NCI-H187 (cell line): Measurements from ENCODE around the gene LBX1.
"Not testable (repeated sequence)": the region's sequence is repeated elsewhere in the genome, so short reads cannot be mapped to it uniquely, and the experiment has no call there.

Source experiments
- DNase-seq, 2 experiments: peaks; one replicate each; lab custom pipeline; 2025; lab: John Stamatoyannopoulos, UW

Gene LBX1

DNA sequence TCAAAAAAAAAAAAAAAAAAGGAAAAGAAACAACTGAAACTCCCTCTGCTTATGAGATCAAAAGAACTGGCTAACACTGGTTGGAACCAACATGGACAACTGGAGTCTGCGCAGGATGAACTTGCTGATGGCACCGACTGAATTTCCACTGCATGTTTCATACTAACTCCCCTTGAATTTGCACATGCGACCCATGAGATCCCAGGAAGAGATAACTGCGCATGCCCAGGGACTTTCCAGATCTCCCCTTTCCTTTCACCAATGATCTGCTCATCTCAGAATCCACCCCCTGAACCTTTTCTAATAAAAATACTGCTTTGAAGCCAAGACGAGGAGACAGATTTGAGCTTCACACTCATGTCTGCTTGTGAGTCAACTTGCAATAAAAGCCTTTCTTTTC, 20.7 kb downstream of the LBX1 start:
- DNase-seq, result no peak

- no peak for DNase-seq
These were observed 22.2 kb downstream of the LBX1 start for GRCh38 chr10:101207026-101207425.

DNA sequence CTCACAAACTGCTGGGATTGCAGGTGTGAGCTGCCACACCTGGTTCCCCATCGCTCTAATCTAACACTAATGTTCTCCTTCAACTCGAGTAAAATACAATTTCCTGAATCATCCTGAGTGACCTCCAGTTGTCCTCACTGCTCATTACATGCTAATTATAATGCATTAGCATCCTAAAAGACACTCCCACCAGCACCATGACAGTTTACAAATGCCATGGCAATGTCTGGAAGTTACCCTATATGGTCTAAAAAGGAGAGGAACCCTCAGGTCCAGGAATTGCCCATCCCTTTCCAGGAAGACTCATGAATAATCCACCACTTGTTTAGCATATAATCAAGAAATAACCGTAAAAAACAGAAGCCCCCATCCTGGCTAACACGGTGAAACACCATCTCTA, 26.6 kb downstream of the LBX1 start:
- DNase-seq, result not testable (repeated sequence)

DNA sequence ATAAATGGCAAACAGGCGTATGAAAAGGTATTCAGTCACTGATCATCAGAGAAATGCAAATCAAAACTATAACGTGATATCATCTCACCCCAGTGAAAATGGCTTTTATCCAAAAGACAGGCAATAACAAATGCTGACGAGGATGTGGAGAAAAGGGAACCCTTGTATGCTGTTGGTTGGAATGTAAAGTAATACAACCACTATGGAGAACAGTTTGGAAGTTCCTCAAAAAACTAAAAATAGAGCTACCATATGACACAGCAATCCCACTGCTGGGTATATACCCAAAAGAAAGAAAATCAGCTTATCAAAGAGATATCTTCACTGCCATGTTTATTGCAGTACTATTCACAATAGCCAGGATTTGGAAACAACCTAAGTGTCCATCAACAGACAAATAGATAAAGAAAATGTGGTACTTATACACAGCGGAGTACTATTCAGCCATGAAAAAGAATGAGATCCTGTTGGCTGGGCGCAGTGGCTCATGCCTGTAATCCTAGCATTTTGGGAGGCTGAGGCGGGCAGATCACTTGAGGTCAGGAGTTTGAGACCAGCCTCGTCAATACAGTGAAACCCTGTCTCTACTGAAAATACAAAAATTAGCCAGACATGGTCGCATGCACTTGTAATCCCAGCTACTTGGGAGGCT, 30.8 kb downstream of the LBX1 start:
- not testable (repeated sequence) for DNase-seq

- DNase-seq, result no peak
These were observed 33.3 kb downstream of the LBX1 start for GRCh38 chr10:101195921-101196320.

DNA sequence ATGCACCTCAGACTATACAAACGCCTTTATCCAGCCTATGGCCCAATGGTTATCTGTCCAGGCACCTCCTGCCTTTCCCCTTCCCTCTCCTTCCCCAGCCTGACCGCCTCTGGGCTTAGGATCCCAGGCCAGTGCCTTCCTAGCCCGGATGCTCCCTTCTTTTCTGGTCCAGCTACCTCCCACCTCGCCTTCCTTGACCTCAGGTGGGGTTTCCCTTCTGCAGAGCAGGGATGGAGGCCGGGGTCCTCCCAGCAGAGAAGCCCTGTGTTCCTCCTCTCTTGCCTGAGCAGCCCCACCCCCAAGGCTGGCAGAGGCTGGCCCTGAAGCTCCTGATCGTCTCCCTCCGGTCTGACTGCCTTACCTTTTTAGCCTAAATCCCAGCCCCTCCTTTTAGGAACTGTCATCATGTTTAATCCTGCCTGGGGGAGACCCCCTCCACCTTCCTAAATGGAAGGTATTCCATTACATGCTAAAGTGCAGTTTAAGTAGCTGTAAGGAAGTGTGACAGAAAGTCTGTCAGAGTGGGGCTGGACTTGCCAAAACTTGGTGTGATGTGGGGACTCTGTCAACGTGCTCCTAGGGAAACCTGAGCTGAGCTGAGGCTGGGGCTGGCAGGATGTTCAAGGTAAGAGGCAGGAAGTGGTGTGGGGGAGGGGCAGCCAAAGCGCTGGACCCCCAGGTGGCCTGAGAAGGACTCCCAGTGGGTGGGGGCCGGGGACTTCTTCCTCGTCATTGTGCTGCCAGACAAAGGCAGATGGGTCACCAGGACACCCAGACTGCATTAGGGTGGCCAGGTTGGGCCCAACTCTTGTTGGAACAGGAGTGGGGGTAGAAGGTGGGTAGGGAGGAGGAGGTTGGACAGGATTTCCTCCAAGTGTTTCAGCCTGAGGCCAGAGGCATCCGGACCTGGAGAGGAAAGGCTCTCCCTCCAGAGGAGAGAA, 39.5 kb downstream of the LBX1 start:
- no peak for DNase-seq

- DNase-seq, result no peak
These were observed 40.3 kb downstream of the LBX1 start for GRCh38 chr10:101188942-101189341.

DNA sequence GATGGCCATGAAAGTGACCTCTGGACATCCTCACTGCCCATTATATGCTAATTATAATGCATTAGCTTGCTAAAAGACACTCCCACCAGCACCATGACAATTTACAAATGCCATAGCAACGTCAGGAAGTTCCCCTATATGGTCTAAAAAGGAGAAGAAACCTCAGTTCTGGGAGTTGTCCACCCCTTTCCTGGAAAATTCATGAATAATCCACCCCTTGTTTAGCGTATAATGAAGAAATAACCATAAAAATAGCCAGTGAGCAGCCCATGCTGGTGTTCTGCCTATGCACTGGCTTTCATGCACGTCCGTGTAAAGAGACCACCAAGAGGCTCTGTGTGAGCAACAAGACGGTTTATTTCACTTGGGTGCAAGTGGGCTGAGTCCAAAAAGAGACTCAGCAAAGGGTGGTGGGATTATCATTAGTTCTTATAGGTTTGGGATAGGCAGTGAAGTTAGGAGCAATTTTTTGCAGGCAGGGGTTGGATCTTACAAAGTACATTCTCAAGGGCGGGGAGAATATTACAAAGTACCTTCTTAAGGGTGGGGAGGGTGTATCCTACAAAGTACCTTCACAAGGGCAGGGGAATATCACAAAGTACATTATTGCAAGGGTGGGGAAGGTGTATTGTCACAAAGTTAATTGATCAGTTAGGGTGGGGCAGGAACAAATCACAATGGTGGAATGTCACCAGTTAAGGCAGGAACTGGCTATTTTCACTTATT, 45.6 kb downstream of the LBX1 start:
- DNase-seq, result no peak

GRCh38 chr10:101182936-101183335, 46.3 kb downstream of the LBX1 start:
- no peak for DNase-seq
